HPDE6-E6E7 (cell line): ENCODE measurements around the gene FETUB.
A peak's percentile ranks its signal among the peaks of the same experiment; 100 is the strongest.

Source experiments
- DNase-seq: peaks from one replicate; pipeline ENCODE4 v3.0.0; 2011; ENCODE audit warnings: missing footprints; ENCODE audit errors: extremely low spot score

FETUB gene, protein sequence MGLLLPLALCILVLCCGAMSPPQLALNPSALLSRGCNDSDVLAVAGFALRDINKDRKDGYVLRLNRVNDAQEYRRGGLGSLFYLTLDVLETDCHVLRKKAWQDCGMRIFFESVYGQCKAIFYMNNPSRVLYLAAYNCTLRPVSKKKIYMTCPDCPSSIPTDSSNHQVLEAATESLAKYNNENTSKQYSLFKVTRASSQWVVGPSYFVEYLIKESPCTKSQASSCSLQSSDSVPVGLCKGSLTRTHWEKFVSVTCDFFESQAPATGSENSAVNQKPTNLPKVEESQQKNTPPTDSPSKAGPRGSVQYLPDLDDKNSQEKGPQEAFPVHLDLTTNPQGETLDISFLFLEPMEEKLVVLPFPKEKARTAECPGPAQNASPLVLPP

DNA sequence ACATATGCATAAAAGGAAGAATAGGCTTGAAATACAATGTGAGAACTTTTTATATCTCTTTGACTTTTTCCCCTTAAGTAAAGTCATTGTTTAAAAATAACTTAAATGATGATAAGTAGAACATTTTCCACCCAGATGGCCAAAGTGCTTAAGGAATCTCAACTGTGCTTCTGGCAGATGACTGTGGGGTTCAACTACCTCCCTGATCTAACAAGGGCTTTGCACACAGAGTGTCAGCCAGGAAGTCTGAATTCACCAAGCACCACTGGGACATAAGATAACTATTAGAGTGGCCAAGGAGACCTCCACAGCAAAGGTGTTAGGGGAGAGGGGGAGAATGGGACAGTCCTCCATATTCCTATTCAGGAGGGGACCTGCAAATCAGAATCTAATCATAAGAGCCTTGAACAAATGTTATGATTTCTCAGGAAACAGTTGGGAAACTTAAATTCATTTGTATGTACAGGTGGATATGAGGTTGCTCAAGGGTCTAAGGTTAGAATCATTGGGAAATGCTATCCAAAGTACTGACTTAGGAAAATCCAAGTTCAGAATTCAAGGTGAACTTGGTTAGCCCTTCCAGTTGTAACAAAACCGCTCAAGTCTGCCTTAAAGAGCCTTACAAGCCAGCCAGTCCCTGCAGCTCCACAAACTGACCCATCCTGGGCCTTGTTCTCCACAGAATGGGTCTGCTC lies at the start of gene FETUB:
Gene FETUB, plus strand, starts transcription at position 622 of the 695 bp plus-strand sequence. Its CDS starts 62 bp downstream, at position 684.
- no peak for DNase-seq

- no peak for DNase-seq
Measured at GRCh38 chr3:186590580-186591295, 49.5 kb upstream of the FETUB start.

DNA sequence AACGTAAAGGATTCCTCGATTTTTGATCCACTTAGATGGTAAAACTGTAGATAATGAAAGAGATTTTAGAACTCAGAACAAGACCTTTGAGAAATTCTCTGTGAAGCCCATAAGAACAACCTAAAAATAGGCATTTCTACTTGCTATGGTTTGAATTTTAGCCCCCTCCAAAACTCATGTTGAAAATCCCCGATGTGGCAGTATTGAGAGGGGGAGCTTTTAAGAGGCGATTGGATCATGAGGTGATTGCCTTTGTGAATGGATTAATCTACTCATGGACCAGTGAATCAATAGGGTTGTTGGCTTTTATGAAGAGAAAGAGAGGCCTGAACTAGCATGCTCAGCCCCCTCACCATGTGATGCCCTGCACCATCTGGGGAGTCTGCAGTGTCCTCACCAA lies 47.5 kb upstream of the FETUB start:
- DNase-seq, result no peak

DNA sequence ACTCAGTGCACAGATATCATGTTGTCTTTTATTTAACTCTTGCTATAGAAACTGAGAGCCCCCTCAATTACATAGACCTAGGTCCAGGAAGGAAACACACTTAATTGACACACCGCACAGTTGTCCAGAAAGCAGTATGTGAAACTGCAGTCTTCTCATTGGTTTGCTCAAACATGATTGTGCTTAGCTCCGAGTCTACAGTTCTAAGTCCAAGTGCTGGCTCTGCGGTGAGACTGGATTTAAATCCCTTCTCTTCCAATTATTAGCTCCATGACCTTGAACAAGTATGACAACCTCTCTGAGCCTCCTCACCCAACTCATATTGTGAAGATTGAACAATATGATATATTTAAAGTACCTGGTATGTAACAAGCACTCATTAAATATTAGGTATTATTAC lies 46.3 kb upstream of the FETUB start:
- DNase-seq, result no peak

DNA sequence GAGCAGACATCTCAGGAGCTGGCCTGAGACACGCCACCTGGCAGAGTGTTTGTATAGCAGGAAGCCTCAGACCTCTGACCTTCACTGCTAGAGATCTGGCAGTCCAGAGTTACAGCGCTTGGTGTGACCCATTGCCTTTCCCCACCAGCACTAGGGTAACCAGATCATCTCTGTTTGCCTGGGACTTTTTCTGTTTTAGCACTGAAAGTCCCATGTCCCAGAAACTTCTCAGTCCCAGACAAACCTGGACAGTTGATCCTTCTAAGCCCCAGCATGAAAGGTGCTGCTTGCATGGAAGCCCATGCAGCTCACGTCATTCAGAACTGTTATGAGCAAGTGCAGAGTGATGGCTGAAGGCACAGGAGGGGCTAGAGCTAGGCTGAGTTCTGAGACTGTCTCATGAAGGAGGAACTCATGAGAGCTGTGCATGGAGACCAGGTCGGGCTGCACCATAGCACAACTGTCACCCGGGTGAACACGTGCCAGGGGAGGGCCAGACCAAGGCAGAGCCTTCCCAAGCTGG lies 45.5 kb upstream of the FETUB start:
- no peak for DNase-seq

- DNase-seq, result no peak
Measured at GRCh38 chr3:186596568-186597287, 43.5 kb upstream of the FETUB start.

GRCh38 chr3:186598108-186598784 lies 42.0 kb upstream of the FETUB start:
- no peak for DNase-seq

DNA sequence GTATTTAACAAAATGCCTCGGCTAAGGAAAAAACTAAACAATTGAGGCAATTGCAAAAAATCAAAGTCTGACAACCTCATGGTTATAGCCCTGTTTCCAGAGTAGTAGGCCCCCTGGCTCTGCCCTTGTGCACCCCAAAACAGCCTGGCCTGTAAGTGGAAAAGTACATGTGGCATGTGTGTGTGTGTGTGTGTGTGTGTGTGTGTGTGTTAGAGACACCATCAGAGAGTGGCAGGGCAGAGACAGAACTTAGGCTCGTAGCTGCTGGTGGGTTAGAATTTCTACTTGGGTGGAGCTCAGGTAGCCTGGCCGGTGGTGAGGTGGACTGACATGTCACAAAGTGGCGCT lies 41.4 kb upstream of the FETUB start:
- DNase-seq, result no peak

GRCh38 chr3:186599142-186599784 lies 40.9 kb upstream of the FETUB start:
- DNase-seq, result no peak

DNA sequence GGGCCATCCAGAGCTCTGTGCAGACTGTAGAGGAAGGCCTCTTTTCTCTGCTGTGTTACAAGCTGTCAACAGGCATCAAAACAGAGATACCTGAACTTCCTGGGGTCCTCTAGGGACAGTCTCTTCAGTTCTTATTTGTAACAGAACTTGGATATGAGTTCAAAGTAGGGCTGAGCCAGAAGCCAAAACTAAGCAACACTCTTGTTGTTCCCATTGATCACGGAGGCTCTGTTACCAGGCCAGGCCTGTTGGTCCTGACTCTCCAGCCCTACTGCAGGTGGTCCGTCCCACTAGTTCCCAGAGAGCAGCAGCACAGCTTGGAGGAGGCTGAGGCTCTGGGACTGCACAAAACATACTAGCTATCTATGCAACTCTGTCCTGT lies 40.4 kb upstream of the FETUB start:
- DNase-seq, result no peak

DNA sequence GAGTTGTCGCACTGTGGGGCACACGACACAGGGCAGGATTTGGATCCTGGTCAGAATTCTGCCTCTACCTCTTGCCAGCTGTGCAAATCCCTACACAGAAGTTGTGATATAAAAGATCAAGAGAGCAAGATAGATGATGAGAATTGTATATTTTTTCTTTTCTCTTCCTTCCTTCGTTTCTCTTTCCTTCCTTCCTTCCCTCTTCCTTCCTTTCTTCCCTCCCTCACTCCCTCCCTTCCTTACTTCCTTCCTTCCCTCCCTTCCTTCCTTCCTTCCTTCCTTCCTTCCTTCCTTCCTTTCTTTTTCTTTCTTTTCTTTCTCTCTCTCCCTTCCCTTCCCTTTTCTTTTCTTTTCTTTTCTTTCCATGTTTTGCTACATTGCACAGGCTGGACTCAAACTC lies 39.3 kb upstream of the FETUB start:
- no peak for DNase-seq

GRCh38 chr3:186603159-186603558 lies 37.0 kb upstream of the FETUB start:
- no peak for DNase-seq

DNA sequence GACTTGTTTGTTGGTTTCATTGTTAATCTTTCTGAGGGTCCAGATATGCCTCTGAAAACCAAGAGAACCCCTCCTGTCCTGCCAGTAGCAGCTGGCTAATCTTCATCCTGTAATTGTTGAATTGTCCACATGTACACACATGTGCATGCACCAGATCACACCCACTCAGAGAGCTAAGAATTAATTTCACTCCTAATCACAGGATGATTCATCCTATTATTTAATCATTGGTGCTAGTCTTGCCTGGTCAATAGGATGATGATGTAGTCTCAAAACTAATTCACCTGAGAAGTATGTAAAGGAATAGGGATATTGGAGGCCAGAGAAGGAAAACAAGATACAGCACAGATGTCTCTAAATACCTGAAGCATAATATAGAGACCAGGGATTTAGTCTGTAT lies 35.1 kb upstream of the FETUB start:
- no peak for DNase-seq

- DNase-seq, result no peak
Measured at GRCh38 chr3:186605561-186606545, 34.3 kb upstream of the FETUB start.

DNA sequence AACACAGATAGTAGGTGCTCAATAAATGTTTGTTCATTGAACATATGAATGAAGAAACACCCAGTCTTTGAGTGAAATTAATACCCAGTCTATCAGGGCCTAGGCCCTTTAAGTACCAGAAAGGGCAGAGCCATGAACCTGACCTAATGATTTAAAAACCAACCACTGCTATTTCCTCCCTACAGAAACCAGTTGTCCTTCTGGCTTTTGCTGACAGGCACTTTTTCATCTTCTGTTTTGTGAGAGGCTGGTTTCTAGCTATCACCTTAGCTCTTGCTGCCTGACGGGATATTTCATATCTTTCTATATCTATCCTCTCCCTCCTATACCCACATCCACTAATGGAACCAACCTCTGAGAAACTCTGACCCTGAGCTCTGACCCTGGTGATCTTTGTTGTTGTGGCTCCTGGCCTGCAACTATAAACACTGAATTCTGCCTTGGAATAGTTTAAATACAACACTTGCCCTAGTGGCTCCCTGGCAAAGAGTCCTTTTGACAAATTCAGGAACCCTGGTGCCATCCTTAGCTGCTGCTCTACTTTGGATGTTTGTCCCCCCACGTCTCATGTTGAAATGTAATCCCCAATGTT lies 31.5 kb upstream of the FETUB start:
- no peak for DNase-seq

- DNase-seq, result peak; percentile 81
Measured at GRCh38 chr3:186609247-186609868, 30.8 kb upstream of the FETUB start.

GRCh38 chr3:186612065-186612464 lies 28.1 kb upstream of the FETUB start:
- no peak for DNase-seq

- DNase-seq, result no peak
Measured at GRCh38 chr3:186612721-186613636, 27.2 kb upstream of the FETUB start, which contains the start of gene AHSG. Gene AHSG (plus strand): TSS chr3:186613060. CDS start chr3:186613142, 82 bp downstream.
